ENCODE measurements around the gene ALPK3. TPM values are rescaled to one million over a fixed set of nuclear protein-coding genes. Genes with fewer than 3 reads are reported as not detected.

The ALPK3 gene
- total RNA-seq, 2 donors from 2014 or later, result 59.9 to 75.7 TPM

- ATAC-seq (no peak), DNase-seq (no peak)
- intact Hi-C loops (cut with DNase I), result loop anchor here in 1 of 2 donors (10.0 kb wide), 1 partner anchor 284 kb away; no protein-coding TSS in a partner anchor
Measured at GRCh38 chr15:84879088-84879780, 62.1 kb downstream of the ALPK3 start.

- no peak for DNase-seq
- no peak for ATAC-seq
- intact Hi-C loops (cut with DNase I), result no loop called here
Measured at GRCh38 chr15:84880007-84880406, 62.9 kb downstream of the ALPK3 start.

- DNase-seq (no peak), ATAC-seq (no peak)
- intact Hi-C loops (cut with DNase I), result no loop called here
Measured at GRCh38 chr15:84880822-84881519, 63.8 kb downstream of the ALPK3 start.

- DNase-seq (no peak), ATAC-seq (no peak)
- intact Hi-C loops (cut with DNase I), result no loop called here
Measured at GRCh38 chr15:84881520-84881830, 64.3 kb downstream of the ALPK3 start.

- peak in 1 of 2 donors; percentile 70 for ATAC-seq
- intact Hi-C loops (cut with DNase I), result no loop called here
Measured at GRCh38 chr15:84883466-84883865, 66.3 kb downstream of the ALPK3 start.

GRCh38 chr15:84883916-84884781, 67.0 kb downstream of the ALPK3 start, which contains the start of gene SLC28A1:
Gene SLC28A1 (plus strand): TSS chr15:84884662. CDS start chr15:84887761, 3,099 bp downstream.
- DNase-seq (no peak), ATAC-seq (peak; percentile 9 to 57)
- intact Hi-C loops (cut with DNase I), result no loop called here

More at GRCh38 chr15:84883466-84883865, 66.3 kb downstream of the ALPK3 start:
- DNase-seq, result no peak

- ATAC-seq, result no peak
- intact Hi-C loops (cut with DNase I), result no loop called here
- no peak for DNase-seq
Measured at GRCh38 chr15:84885801-84886200, 68.6 kb downstream of the ALPK3 start.

- no peak for DNase-seq
- intact Hi-C loops (cut with DNase I), result no loop called here
- ATAC-seq, result peak in 1 of 2 donors; percentile 11
Measured at GRCh38 chr15:84886211-84886983, 69.2 kb downstream of the ALPK3 start.

- DNase-seq (no peak), ATAC-seq (no peak)
- intact Hi-C loops (cut with DNase I), result no loop called here
Measured at GRCh38 chr15:84886984-84887299, 69.8 kb downstream of the ALPK3 start.

GRCh38 chr15:84887938-84888337, 70.8 kb downstream of the ALPK3 start:
- ATAC-seq (no peak), DNase-seq (no peak)
- intact Hi-C loops (cut with DNase I), result no loop called here

GRCh38 chr15:84888639-84889038, 71.5 kb downstream of the ALPK3 start:
- intact Hi-C loops (cut with DNase I), result no loop called here
- DNase-seq, result no peak
- no peak for ATAC-seq

- intact Hi-C loops (cut with DNase I), result no loop called here
- no peak for DNase-seq
- ATAC-seq, result no peak
Measured at GRCh38 chr15:84889313-84889990, 72.3 kb downstream of the ALPK3 start.

- intact Hi-C loops (cut with DNase I), result no loop called here
- no peak for DNase-seq
- no peak for ATAC-seq
Measured at GRCh38 chr15:84889991-84890669, 73.0 kb downstream of the ALPK3 start.

GRCh38 chr15:84890670-84891162, 73.6 kb downstream of the ALPK3 start:
- ATAC-seq, result no peak
- no peak for DNase-seq
- intact Hi-C loops (cut with DNase I), result no loop called here

- DNase-seq (no peak), ATAC-seq (no peak)
- intact Hi-C loops (cut with DNase I), result no loop called here
Measured at GRCh38 chr15:84891339-84891738, 74.2 kb downstream of the ALPK3 start.

GRCh38 chr15:84892786-84893307, 75.7 kb downstream of the ALPK3 start:
- DNase-seq (no peak), ATAC-seq (no peak)
- intact Hi-C loops (cut with DNase I), result no loop called here

- intact Hi-C loops (cut with DNase I), result no loop called here
- DNase-seq, result no peak
- ATAC-seq, result no peak
Measured at GRCh38 chr15:84893607-84894006, 76.5 kb downstream of the ALPK3 start.

Measured in left cardiac atrium (tissue), 4 donors.